Skeletal muscle cell (primary cell): ENCODE data around the gene IL17F.
"Not testable (repeated sequence)": the region's sequence is repeated elsewhere in the genome, so short reads cannot be mapped to it uniquely, and the experiment has no call there.

Source experiments
- DNase-seq: peaks from one replicate; pipeline ENCODE4 v3.0.0-alpha.2; 2010; ENCODE audit warnings: low read depth
- H3K4me3 ChIP-seq: 2 replicates; pipeline ENCODE4 v1.5.1; 2011; ENCODE audit warnings: low read depth, mild to moderate bottlenecking, control low read depth, low read length, moderate library complexity

IL17F gene

DNA sequence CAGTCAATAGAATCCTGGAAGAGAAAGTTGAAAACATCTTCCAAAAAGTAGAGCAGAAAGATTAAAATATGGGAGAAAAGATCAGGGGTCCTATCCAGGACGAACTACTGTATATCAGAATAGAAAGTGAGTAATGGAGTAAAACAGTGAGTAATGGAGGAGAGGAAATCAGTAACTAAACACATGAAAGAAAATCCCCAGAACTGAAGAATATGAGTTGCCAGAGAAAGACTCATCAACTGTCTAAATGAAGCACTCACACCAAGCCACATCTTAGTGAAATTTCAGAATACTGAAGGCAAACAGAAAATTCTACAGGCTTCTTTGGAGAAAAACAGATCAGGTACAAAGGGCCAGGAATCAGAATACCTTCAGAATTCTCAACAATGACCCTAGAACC lies 43.3 kb downstream of the IL17F start:
- DNase-seq = no peak
- no peak overlapping the region for H3K4me3 ChIP-seq

DNA sequence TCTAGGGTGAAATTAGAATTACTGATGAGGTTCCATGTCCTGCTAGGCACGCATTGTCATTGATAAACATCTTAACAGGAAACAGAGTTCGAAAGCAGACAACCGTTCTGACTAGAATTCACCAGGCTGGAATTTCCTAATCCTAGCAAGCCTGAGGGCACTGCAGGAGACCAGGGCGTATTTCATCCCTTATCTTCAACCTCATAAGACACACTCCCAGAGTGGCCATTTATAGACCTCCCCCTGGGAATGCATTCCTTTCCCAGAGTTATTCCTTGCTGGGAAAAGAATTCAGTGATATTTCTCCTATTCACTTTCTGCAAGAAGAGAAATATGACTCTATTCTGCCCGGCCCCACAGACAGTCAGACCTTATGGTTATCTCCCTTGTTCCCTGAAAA lies 44.2 kb downstream of the IL17F start:
- not testable (repeated sequence) for DNase-seq, H3K4me3 ChIP-seq

DNA sequence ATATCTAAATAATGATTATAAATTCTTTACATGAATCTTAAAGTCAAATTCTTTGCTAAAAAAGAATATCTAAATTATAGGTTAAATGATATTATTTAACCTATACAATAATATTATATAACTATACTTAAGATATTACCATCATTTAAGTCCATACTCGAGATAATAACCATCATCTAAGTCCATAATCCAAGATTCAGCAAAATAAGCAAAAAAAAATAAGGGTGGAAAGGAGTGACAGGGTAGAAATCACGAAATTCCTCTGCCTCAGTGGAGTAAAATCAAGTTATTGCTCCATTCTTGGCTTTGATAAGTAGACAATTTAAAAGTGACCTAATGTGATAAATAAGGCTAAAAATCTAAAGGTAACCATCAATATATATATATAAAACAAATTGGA lies 48.4 kb downstream of the IL17F start:
- no peak overlapping the region for H3K4me3 ChIP-seq
- no peak for DNase-seq

DNA sequence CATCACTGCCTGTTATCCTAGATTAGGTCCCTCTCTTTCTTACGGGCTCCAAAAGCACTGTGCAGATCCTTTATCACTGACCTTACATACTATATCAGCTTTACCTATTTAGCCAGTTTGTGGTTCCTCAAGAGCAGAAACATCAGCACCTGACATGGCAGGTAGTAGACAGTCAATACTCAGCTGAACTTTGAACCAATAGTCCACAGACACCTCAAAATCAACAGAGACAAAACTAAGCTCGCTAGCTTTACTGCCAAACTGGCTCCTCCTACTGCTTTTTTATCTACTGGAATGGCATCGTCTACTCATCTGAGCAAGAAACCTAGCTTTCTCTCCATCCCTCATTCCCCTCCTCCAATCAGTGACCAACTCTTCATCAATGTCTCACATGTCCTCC lies 52.5 kb downstream of the IL17F start:
- DNase-seq = no peak
- H3K4me3 ChIP-seq = no peak overlapping the region

DNA sequence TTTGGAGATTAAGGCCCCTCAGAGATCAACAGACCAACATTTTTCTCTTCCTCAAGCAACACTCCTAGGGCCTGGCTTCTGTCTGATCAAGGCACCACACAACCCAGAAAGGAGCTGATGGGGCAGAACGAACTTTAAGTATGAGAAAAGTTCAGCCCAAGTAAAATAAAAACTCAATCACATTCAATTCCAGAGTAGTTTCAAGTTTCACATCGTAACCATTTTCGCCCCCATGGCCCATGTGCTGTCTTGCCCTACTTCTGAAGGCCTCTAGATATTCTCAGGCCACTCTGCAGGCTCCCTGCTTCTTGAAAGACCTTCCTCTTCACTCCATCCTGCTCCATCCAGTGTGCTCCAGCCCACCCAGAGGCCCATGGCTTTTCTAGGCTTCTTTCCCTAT lies 53.9 kb downstream of the IL17F start:
- no peak overlapping the region for H3K4me3 ChIP-seq
- no peak for DNase-seq

DNA sequence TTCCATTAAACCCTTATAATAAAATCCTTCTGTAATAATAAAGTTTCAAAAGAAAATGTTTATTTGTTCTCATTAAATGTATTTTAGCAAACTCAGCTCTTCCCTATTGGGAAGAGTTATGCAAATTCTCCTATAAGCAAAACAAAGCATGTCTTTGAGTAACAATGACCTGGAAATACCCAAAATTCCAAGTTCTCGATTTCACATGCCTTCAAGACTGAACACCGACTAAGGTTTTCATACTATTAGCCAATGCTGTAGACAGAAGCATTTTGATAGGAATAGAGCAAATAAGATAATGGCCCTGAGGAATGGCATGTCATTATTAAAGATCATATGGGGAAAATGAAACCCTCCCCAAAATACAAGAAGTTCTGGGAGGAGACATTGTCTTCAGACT lies 54.3 kb downstream of the IL17F start:
- DNase-seq = no peak
- no peak overlapping the region for H3K4me3 ChIP-seq

DNA sequence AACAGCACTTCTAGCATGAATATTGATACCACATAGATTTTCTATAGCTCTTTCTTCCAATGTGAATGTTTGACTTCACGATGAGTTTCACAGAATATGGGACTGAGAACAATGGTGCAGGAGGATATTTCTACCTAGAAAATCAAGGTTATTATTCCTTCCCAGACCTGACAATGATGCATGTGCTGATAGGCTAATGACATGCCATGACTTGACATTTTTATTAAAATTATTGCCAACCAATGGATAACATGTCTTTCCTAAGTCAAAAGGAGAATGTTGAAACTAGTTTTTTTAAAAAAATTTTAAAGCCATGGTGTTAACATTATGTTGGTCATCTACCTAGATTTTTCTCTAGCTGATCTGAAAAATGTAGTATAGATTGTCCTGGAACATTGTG lies 57.2 kb downstream of the IL17F start:
- DNase-seq = no peak
- no peak overlapping the region for H3K4me3 ChIP-seq
